Kidney epithelial cell (primary cell): Measurements from ENCODE around the gene ECE1. TPM values are rescaled to one million over a fixed set of nuclear protein-coding genes. Genes with fewer than 3 reads are reported as not detected.
"Not testable (repeated sequence)": the region's sequence is repeated elsewhere in the genome, so short reads cannot be mapped to it uniquely, and the experiment has no call there.

Source experiments
- DNase-seq: peaks from one replicate; pipeline ENCODE4 v3.0.0-alpha.2; 2010; ENCODE audit warnings: low read depth
- H3K27me3 ChIP-seq: 2 replicates; pipeline ENCODE4 v1.6.0; 2011; ENCODE audit warnings: low read length; ENCODE audit not compliant: control insufficient read depth, insufficient read depth
- H3K36me3 ChIP-seq: 2 replicates; pipeline ENCODE4 v1.5.1; 2011; ENCODE audit warnings: low read length; ENCODE audit not compliant: control insufficient read depth, insufficient read depth
- H3K4me3 ChIP-seq: 2 replicates; pipeline ENCODE4 v1.5.1; 2011; ENCODE audit warnings: low read depth, mild to moderate bottlenecking, control low read depth, low read length
- total RNA-seq: library from RNA; depleted of rRNA; stranded (reverse); fragments of >200 nt; gene quantifications from 2 replicates; pipeline ENCODE4 v1.2.3, GENCODE V29; 2015
- TF ChIP-seq, protein P1 (sequence below): IDR thresholded peaks from 2 replicates; pipeline ENCODE4 v1.5.1; 2011; ENCODE audit warnings: mild to moderate bottlenecking, moderate library complexity, low read length, control low read depth, inconsistent platforms; ENCODE audit not compliant: insufficient read depth, poor library complexity, severe bottlenecking

ECE1 gene
- total RNA-seq, 1 donor from 2014 or later = 181 TPM

GRCh38 chr1:21289127-21289526 lies 1.1 kb downstream of the ECE1 start:
- no peak for DNase-seq

DNA sequence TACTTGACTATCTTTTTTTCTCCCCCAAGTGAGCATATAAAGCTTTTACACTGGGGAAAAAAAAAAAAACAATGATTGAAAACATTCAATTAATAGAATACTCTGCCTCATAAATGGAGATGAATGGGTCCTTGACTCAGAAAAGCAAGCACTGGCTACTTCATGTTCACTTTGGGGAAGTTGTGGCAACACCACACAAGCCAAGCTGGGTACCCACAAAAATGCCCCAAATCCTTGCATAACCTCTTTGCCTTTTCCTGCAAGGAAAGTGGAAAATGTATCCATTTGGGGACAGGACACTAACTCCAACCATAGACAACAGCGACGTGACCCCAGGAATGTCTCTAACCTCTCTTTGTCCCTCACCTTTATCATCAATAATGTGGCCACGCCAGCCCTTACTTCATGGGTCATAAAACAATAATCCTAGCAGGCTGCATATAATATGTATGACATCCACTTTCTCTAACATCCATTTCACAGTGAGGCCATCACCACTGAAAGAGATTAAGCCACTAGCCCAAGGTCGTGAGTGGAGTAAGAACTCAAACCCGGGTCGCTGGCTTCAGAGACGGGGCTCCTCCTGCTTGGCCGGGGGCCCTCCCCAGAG lies 2.3 kb downstream of the ECE1 start:
- DNase-seq = no peak
- Histone ChIP-seq H3K27me3 (no peaks in the 10 kb centered on the region), H3K36me3 (no peaks in the 10 kb centered on the region), H3K4me3 (no peak overlapping the region)
- TF ChIP-seq, protein P1, sequence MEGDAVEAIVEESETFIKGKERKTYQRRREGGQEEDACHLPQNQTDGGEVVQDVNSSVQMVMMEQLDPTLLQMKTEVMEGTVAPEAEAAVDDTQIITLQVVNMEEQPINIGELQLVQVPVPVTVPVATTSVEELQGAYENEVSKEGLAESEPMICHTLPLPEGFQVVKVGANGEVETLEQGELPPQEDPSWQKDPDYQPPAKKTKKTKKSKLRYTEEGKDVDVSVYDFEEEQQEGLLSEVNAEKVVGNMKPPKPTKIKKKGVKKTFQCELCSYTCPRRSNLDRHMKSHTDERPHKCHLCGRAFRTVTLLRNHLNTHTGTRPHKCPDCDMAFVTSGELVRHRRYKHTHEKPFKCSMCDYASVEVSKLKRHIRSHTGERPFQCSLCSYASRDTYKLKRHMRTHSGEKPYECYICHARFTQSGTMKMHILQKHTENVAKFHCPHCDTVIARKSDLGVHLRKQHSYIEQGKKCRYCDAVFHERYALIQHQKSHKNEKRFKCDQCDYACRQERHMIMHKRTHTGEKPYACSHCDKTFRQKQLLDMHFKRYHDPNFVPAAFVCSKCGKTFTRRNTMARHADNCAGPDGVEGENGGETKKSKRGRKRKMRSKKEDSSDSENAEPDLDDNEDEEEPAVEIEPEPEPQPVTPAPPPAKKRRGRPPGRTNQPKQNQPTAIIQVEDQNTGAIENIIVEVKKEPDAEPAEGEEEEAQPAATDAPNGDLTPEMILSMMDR = no peak

More at GRCh38 chr1:21289127-21289526, 1.1 kb downstream of the ECE1 start:
- H3K36me3 ChIP-seq = no peaks in the 10 kb centered on the region
- TF ChIP-seq, protein P1 = no peak
- peak overlapping the region; percentile 79 for H3K4me3 ChIP-seq
- H3K27me3 ChIP-seq = no peaks in the 10 kb centered on the region

DNA sequence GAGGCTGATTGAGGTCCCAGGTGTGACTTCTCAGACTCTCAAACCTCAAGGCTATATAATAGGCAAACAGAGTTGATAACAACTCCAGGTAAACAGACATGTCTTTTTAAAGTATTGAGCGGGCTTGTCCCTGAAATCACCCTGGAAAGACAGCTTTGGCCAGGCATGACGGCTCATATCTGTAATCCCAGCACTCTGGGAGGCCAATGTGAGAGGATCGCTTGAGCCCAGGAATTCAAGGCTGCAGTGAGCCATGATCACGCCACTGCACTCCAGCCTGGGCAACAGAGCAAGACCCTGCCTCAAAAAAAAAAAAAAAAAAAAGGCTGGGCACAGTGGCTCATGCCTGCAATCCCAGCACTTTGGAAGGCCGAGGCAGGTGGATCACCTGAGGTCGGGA lies 4.9 kb downstream of the ECE1 start:
- not testable (repeated sequence) for H3K36me3 ChIP-seq, DNase-seq, H3K4me3 ChIP-seq, H3K27me3 ChIP-seq

GRCh38 chr1:21285055-21285372 lies 5.2 kb downstream of the ECE1 start:
- H3K36me3 ChIP-seq = no peaks in the 10 kb centered on the region
- no peak for DNase-seq
- TF ChIP-seq, protein P1 = no peak
- no peak overlapping the region for H3K4me3 ChIP-seq
- H3K27me3 ChIP-seq = no peaks in the 10 kb centered on the region

DNA sequence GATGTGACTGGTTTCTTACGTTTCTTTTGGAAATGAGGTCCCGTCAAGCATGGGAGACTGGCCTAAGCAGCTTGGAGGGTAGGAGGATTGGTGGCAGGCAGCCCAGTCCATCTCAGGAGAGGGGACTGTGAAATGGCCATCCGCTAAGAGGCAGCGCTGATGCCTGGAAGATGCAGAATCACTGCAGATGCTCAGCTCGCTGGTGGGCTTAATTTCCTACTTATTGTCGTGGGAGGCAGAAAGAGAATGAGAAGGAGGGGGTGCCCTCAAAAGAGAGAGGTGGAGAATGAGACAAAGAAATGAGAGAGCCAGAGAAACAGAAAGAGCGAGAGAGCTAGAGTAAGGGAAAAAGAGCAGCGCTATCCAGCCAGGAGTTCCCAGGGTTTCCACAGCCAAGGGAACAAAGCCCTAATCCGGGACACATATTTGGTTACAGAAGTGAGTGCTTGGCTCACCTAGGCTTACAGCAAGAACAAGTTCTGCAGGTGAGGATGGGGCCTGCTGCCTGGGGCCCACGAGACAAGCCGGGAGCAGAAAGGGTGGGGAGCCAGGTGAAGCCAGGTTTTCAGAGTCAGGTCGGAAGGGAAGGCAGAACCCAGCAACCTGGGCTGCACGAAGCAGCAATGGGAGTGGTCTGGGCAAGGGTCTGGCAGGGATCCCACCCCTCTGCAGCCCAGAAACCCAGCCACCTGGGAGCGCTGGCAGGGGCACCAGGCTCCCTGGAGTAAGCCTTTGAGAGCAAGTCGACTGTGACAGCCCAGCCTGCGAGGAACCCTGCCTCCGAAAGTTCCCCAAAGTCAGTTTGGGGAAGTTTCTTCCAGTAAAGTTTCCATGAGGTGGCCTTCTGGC lies 5.8 kb downstream of the ECE1 start:
- TF ChIP-seq, protein P1 = no peak
- H3K4me3 ChIP-seq = no peak overlapping the region
- no peaks in the 10 kb centered on the region for H3K27me3 ChIP-seq
- no peak for DNase-seq
- no peaks in the 10 kb centered on the region for H3K36me3 ChIP-seq

DNA sequence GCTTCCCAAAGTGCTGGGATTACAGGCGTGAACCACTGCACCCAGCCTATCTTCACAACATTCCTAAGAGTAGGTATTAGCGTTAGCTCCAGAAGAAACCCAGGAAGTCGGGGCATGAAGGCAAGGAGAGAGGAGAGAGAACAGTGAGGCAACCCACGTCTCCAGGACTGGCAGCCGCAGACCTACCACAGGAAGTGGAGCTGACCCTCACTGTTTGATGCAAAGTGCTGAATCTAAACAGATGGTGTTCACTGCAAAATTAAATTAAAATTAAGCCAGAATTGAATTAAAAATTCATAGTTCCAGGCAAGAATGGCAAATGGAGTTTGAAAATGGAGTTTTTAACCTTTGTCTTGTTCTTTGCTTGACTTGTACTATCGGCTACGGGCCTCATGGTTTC lies 6.7 kb downstream of the ECE1 start:
- TF ChIP-seq, protein P1 = no peak
- Histone ChIP-seq H3K36me3 (no peaks in the 10 kb centered on the region), H3K27me3 (no peaks in the 10 kb centered on the region), H3K4me3 (no peak overlapping the region)
- DNase-seq = no peak

DNA sequence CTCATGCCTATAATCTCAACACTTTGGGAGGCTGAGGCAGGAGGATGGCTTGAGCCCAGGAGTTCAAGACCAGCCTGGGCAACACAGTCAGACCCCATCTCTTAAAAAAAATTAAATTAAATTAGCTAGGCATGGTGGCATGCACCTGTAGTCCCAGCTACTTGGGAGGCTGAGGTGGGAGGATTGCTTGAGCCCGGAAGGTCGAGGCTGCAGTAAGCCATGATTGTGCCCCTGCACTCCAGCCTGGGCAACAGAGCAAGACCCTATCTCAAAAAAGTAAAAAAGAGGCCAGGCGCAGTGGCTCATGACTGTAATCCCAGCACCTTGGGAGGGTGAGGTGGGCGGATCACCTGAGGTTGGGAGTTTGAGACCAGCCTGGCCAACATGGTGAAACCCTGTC lies 8.2 kb downstream of the ECE1 start:
- not testable (repeated sequence) for H3K4me3 ChIP-seq, H3K36me3 ChIP-seq, DNase-seq, H3K27me3 ChIP-seq
